HCT116 (cell line): ENCODE data around the gene TESK1. TPM values are rescaled to one million over a fixed set of nuclear protein-coding genes. Genes with fewer than 3 reads are reported as not detected.

Experiments
- ATAC-seq: fragments of 200-7000 bp; cut with Tn5 transposase; 2 replicates; pipeline ENCODE4 v1.9.1; 2020; ENCODE audit warnings: mild to moderate bottlenecking, moderate library complexity
- BruUV-seq: library from RNA; stranded (reverse); fragments of 400-500 nt; replicated peaks from 2 replicates; lab custom pipeline; 2021; lab: Mats Ljungman, UMichigan
- CTCF ChIA-PET: fragments of 300-600 bp; sonication (Branson Sonifier 250); formaldehyde crosslinking; loops from one replicate; lab custom pipeline; 2021; ENCODE audit warnings: antibody characterized with exemption; lab: Charles Lee
- POLR2A ChIA-PET: fragments of 300-600, 350-600 bp; sonication (Branson Sonifier 250); formaldehyde crosslinking; loops from one replicate; lab custom pipeline; 2021; ENCODE audit warnings: antibody characterized with exemption; lab: Charles Lee
- RAD21 ChIA-PET, 2 experiments: fragments of 300-600 bp; sonication (Branson Sonifier 250); formaldehyde crosslinking; loops; one replicate each; lab custom pipeline; 2023; ENCODE audit warnings: low total read pairs in 2 of 2; ENCODE audit not compliant: uncharacterized antibody in 2 of 2, unreplicated experiment in 2 of 2, low non-redundant PET in 1 of 2; lab: Charles Lee
- DNase-seq: peaks from one replicate; pipeline ENCODE4 v3.0.0-alpha.2; 2010; ENCODE audit warnings: low read depth, low spot score
- H2AFZ ChIP-seq: fragments of 200-600 bp; shearing (Covaris generic), sonication (generic); 2 replicates; pipeline ENCODE4 v1.6.1; 2017; ENCODE audit warnings: low read depth, mixed run types, mixed read lengths, antibody characterized with exemption, low read length; ENCODE audit not compliant: poor library complexity, severe bottlenecking
- H3K27ac ChIP-seq: 2 replicates; pipeline ENCODE4 v1.5.1; 2012; ENCODE audit warnings: low read depth, low read length
- H3K27me3 ChIP-seq: fragments of 200-600 bp; sonication (generic); 2 replicates; pipeline ENCODE4 v1.6.1; 2016; ENCODE audit warnings: mixed run types, low read length, mixed read lengths; ENCODE audit not compliant: insufficient read depth
- H3K36me3 ChIP-seq, 2 experiments: fragments of 200-500 bp in 1 of 2; fragments of 200-600 bp in 1 of 2; sonication (Bioruptor generic) in 1 of 2; sonication (generic) in 1 of 2; 2 replicates each; pipeline versions ENCODE4 v1.5.1 to v1.6.1; 2014 to 2016; ENCODE audit warnings: low read length in 2 of 2, inconsistent platforms in 1 of 2, mixed read lengths in 1 of 2, mixed run types in 1 of 2; ENCODE audit not compliant: insufficient read depth in 2 of 2, control insufficient read depth in 1 of 2
- H3K4me1 ChIP-seq, 2 experiments: fragments of 200-600 bp in 1 of 2; sonication (generic) in 1 of 2; 2 replicates each; pipeline versions ENCODE4 v1.5.1 to v1.6.1; 2012 to 2017; ENCODE audit warnings: low read length in 2 of 2, inconsistent platforms in 1 of 2, mild to moderate bottlenecking in 1 of 2, mixed read lengths in 1 of 2, mixed run types in 1 of 2, moderate library complexity in 1 of 2; ENCODE audit not compliant: insufficient read depth in 2 of 2, control insufficient read depth in 1 of 2
- H3K4me2 ChIP-seq: fragments of 200-600 bp; sonication (generic); 2 replicates; pipeline ENCODE4 v1.6.1; 2017; ENCODE audit warnings: mixed run types, low read length, mixed read lengths
- H3K4me3 ChIP-seq, 2 experiments: fragments of 200-600 bp in 1 of 2; sonication (generic) in 1 of 2; replicated peaks in 1 of 2; 2 replicates each; pipeline ENCODE4 v1.5.1; 2011 to 2016; ENCODE audit warnings: low read length in 2 of 2, control low read depth in 1 of 2, low read depth in 1 of 2, mild to moderate bottlenecking in 1 of 2, mixed read lengths in 1 of 2, mixed run types in 1 of 2
- H3K79me2 ChIP-seq: fragments of 200-600 bp; sonication (generic); 2 replicates; pipeline ENCODE4 v1.6.1; 2017; ENCODE audit warnings: mild to moderate bottlenecking, mixed run types, low read length, moderate library complexity, mixed read lengths; ENCODE audit not compliant: insufficient read depth
- H3K9ac ChIP-seq: fragments of 200-600 bp; sonication (generic); 2 replicates; pipeline ENCODE4 v1.6.1; 2016; ENCODE audit warnings: low read length, mixed read lengths
- H3K9me2 ChIP-seq: fragments of 200-600 bp; sonication (generic), shearing (Covaris generic); 2 replicates; pipeline ENCODE4 v1.6.1; 2017; ENCODE audit warnings: mixed run types, mild to moderate bottlenecking, moderate library complexity; ENCODE audit not compliant: insufficient read depth
- H3K9me3 ChIP-seq, 2 experiments: fragments of 200-500 bp in 1 of 2; fragments of 200-600 bp in 1 of 2; sonication (Bioruptor generic) in 1 of 2; sonication (generic) in 1 of 2; 2 replicates each; pipeline ENCODE4 v1.6.1; 2014 to 2017; ENCODE audit warnings: low read length in 2 of 2, mixed read lengths in 2 of 2, inconsistent platforms in 1 of 2, low read depth in 1 of 2, mild to moderate bottlenecking in 1 of 2, mixed run types in 1 of 2, moderate library complexity in 1 of 2; ENCODE audit not compliant: control insufficient read depth in 1 of 2, insufficient read depth in 1 of 2
- H4K20me1 ChIP-seq: fragments of 200-600 bp; sonication (generic), shearing (Covaris generic); 2 replicates; pipeline ENCODE4 v1.6.1; 2017; ENCODE audit warnings: mixed run types, mild to moderate bottlenecking, moderate library complexity; ENCODE audit not compliant: insufficient read depth
- ATF3 ChIP-seq: IDR thresholded peaks from 2 replicates; pipeline ENCODE4 v1.6.1; 2012
- EGR1 ChIP-seq: IDR thresholded peaks from 2 replicates; pipeline ENCODE4 v1.6.1; 2012; ENCODE audit warnings: low read depth
- ELF1 ChIP-seq: IDR thresholded peaks from 2 replicates; pipeline ENCODE4 v1.6.1; 2012; ENCODE audit warnings: low read depth, borderline replicate concordance
- MAX ChIP-seq: IDR thresholded peaks from 2 replicates; pipeline ENCODE4 v1.6.1; 2012
- RAD21 ChIP-seq: IDR thresholded peaks from 2 replicates; pipeline ENCODE4 v1.6.1; 2012; ENCODE audit warnings: low read depth, mild to moderate bottlenecking
- SRF ChIP-seq: IDR thresholded peaks from 2 replicates; pipeline ENCODE4 v1.6.1; 2012; ENCODE audit warnings: low read depth
- TCF7L2 ChIP-seq: IDR thresholded peaks from 2 replicates; pipeline ENCODE4 v1.7.0; 2011; ENCODE audit warnings: borderline replicate concordance, inconsistent platforms; ENCODE audit not compliant: insufficient read depth, insufficient read length; ENCODE audit errors: extremely low read depth
- ZBTB33 ChIP-seq: IDR thresholded peaks from 2 replicates; pipeline ENCODE4 v1.6.1; 2011; ENCODE audit warnings: mild to moderate bottlenecking, low read length, moderate library complexity; ENCODE audit not compliant: insufficient replicate concordance; ENCODE audit errors: extremely low read depth
- intact Hi-C: fragments of 100-400 bp; cut with micrococcal nuclease; formaldehyde crosslinking; loops from 2 replicates; pipeline ENCODE4 v1.10.0; 2022
- total RNA-seq: library from RNA; stranded (reverse); gene quantifications from one replicate; pipeline ENCODE4 v1.2.1, GENCODE V29; 2021; ENCODE audit not compliant: unreplicated experiment

Gene TESK1
- total RNA-seq, 1 experiment from 2014 or later = 26.6 TPM

GRCh38 chr9:35627575-35627974, 22.5 kb downstream of the TESK1 start:
- no peak overlapping the region for H3K27ac ChIP-seq
- H3K9me2 ChIP-seq = no peaks in the 10 kb centered on the region
- no peak for ATAC-seq
- peaks cover 0 to 5% of the 10 kb centered on the region in 2 experiments; a peak in 1 of 4 replicates for H3K4me1 ChIP-seq
- no peaks in the 10 kb centered on the region for H3K9me3 ChIP-seq
- TF ChIP-seq RAD21 (no peak), ZBTB33 (no peak)
- H3K4me3 ChIP-seq = no peak overlapping the region
- H3K4me2 ChIP-seq = no peak overlapping the region
- no peaks in the 10 kb centered on the region for H3K79me2 ChIP-seq
- H4K20me1 ChIP-seq = no peaks in the 10 kb centered on the region
- intact Hi-C loops = no loop called here
- H2AFZ ChIP-seq = no peak overlapping the region
- H3K27me3 ChIP-seq = no peaks in the 10 kb centered on the region
- ChIA-PET POLR2A (no interaction called here), RAD21 (no interaction called here), CTCF (no interaction called here)
- no peaks in the 10 kb centered on the region for H3K36me3 ChIP-seq
- DNase-seq = no peak
- no peak overlapping the region for H3K9ac ChIP-seq
- BruUV-seq = no TSS peak

- CTCF ChIA-PET = interaction anchor here (0.8 to 2.1 kb wide), 2 partner anchors 17 to 128 kb away, joined by 4 to 12 read pairs; no protein-coding TSS in a partner anchor
- Histone ChIP-seq H3K36me3 (no peaks in the 10 kb centered on the region), H2AFZ (no peak overlapping the region), H3K9ac (no peak overlapping the region), H3K27me3 (no peaks in the 10 kb centered on the region), H3K4me1 (peaks cover 0 to 5% of the 10 kb centered on the region in 2 experiments; a peak in 1 of 4 replicates), H3K4me3 (no peak overlapping the region), H3K27ac (no peak overlapping the region), H4K20me1 (no peaks in the 10 kb centered on the region), H3K4me2 (no peak overlapping the region), H3K9me3 (no peaks in the 10 kb centered on the region), H3K79me2 (no peaks in the 10 kb centered on the region), H3K9me2 (no peaks in the 10 kb centered on the region)
- DNase-seq = no peak
- POLR2A ChIA-PET = no interaction called here
- intact Hi-C loops = no loop called here
- no TSS peak for BruUV-seq
- TF ChIP-seq TCF7L2 (no peak), ZBTB33 (no peak), EGR1 (no peak), SRF (no peak), MAX (no peak), ATF3 (no peak), ELF1 (no peak)
- RAD21 ChIA-PET = no interaction called here
- ATAC-seq = no peak
Measured at GRCh38 chr9:35628389-35628991, 23.4 kb downstream of the TESK1 start.
